ENCODE results near the gene KRTAP10-6.
"Not testable (repeated sequence)": the region's sequence is repeated elsewhere in the genome, so short reads cannot be mapped to it uniquely, and the experiment has no call there.

- TF ChIP-seq EZH2 (IDR thresholded peaks at IDR 0.05; ENCODE audit: borderline replicate concordance); CTCF (IDR thresholded peaks at IDR 0.05; ENCODE audit: poor library complexity); EZH2phosphoT487 (IDR thresholded peaks at IDR 0.05; ENCODE audit: low read depth, severe bottlenecking, unreplicated experiment): not testable (repeated sequence)
Observed at GRCh38 chr21:44627831-44628233, 35.5 kb upstream of the KRTAP10-6 start.
